ENCODE data around the gene EPS8L2.

EPS8L2 gene

GRCh38 chr11:770642-771616 lies 64.9 kb downstream of the EPS8L2 start:
- DNase-seq (ENCODE audit: extremely low spot score): no peak
- POLR2A ChIA-PET: no interaction called here
- TF ChIP-seq CTCF (IDR thresholded peaks at IDR 0.05; ENCODE audit: control extremely low read depth, extremely low read depth, low read depth, missing control alignments): no peak
- CTCF ChIA-PET: interaction anchor here (0.8 to 1.2 kb wide), 2 partner anchors 13 to 74 kb away, joined by 3 read pairs; no protein-coding TSS in a partner anchor

GRCh38 chr11:771617-772204 lies 65.7 kb downstream of the EPS8L2 start:
- POLR2A ChIA-PET: no interaction called here
- DNase-seq (ENCODE audit: extremely low spot score): no peak
- TF ChIP-seq CTCF (IDR thresholded peaks at IDR 0.05; ENCODE audit: control extremely low read depth, extremely low read depth, low read depth, missing control alignments): no peak
- CTCF ChIA-PET: interaction anchor here (1.2 kb wide), 1 partner anchor 75 kb away, joined by 3 read pairs; no protein-coding TSS in a partner anchor

- CTCF ChIA-PET: no interaction called here
- no peak for TF ChIP-seq CTCF (IDR thresholded peaks at IDR 0.05; ENCODE audit: control extremely low read depth, extremely low read depth, low read depth, missing control alignments)
- no peak for DNase-seq (ENCODE audit: extremely low spot score)
- POLR2A ChIA-PET: no interaction called here
Measured at GRCh38 chr11:772429-773390, 66.7 kb downstream of the EPS8L2 start.

- CTCF ChIA-PET: interaction anchor here (1.7 kb wide), 1 partner anchor 218 kb away, joined by 6 read pairs; no protein-coding TSS in a partner anchor
- TF ChIP-seq CTCF (IDR thresholded peaks at IDR 0.05; ENCODE audit: control extremely low read depth, extremely low read depth, low read depth, missing control alignments): no peak
- no peak for DNase-seq (ENCODE audit: extremely low spot score)
- POLR2A ChIA-PET: no interaction called here
Measured at GRCh38 chr11:773425-773824, 67.4 kb downstream of the EPS8L2 start.

GRCh38 chr11:773830-774229 lies 67.8 kb downstream of the EPS8L2 start:
- no peak for DNase-seq (ENCODE audit: extremely low spot score)
- POLR2A ChIA-PET: no interaction called here
- TF ChIP-seq CTCF (IDR thresholded peaks at IDR 0.05; ENCODE audit: control extremely low read depth, extremely low read depth, low read depth, missing control alignments): no peak
- CTCF ChIA-PET: interaction anchor here (1.7 kb wide), 1 partner anchor 219 kb away, joined by 6 read pairs; no protein-coding TSS in a partner anchor

Measured in GM10248 (cell line).